HG03354 (cell line): ENCODE data around the gene EDNRA.

Source experiments
- ATAC-seq: cut with Tn5 transposase; IDR thresholded peaks from one replicate; pipeline ENCODE4 v1.9.1; 2021; ENCODE audit warnings: mild to moderate bottlenecking; ENCODE audit not compliant: unreplicated experiment, poor library complexity, severe bottlenecking

EDNRA gene

DNA sequence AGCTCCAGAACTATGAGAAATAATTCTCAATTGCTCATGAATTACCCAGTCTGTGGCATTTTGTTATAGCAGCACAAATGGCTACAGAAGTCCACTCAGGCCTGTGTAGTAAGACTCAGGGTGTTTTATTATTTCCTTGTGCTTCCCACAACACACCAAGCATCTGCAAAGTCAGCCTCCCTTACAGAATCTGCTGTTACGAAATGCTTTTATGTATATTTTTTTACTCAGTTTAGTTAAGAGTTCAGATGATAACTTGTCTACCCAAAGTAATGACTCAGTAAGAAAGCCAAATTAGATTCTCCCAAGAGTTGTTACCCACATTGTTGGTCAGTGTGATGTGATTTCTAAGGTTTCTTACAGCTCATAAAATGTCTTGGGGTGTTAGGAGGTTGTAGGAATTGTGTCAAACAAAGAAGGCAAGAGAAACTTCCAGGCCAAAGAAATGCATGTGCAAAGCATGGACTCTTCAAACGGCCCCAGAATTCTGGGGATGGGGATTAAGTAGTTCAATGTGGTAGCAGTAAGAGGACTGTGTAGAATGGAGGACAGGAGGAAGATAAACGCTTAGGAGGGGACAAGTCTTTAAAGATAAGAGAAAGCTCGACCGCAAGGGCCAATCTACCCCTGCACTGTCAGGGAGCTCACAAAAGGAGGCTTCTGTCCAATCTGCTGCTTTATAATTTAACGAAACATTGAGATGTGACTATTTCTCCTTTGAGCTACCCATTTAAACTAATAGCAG, 100.9 kb downstream of the EDNRA start:
- no peak for ATAC-seq

DNA sequence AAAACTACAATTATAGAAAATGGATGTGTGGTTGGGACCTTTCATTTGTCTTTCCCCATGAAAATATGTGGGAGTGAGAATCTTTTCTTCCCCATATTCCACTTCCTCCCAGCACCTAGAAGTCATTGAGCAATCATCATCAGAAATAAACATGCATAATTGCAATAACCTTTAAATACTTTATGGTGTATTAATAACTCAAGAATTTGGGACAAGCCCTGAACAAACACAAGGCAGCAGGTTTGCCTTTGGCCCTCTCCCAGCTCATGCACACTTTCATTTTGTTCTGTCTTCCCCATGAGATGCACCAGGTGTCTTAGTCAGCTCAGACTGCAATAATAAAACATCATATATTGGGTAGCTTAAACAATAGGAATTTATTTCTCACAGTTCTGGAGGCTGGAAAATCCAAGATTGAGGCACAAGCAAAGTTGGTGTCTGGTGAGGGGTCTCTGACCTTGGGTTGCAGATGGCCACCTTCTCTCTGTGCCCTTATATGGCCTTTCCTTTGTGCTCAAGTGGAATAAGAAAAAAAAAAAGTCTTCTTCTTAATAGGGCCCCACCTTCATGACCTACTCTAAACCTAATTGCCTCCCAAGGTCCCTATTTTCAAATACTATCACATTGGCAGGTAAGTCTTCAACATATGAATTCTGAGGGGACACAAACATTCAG, 101.6 kb downstream of the EDNRA start:
- no peak for ATAC-seq

DNA sequence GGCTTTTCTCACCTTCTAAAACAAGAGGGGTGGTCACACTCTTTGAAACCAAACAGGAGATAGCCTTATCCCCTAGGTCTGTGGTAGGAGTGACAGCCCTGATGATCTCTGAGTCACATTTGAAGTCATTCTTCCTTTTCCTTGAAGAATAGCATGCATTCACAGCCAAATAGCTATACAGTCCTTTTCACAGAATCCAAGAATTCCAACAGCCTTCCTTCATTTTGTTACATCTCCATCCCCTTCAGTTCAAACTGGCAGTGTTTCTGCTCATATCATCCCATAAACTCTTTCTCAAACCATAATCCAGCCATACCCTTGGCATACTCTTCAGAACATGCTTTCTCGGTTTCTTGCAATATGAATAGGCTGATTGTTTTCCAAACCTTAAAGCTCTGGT, 103.0 kb downstream of the EDNRA start:
- no peak for ATAC-seq

DNA sequence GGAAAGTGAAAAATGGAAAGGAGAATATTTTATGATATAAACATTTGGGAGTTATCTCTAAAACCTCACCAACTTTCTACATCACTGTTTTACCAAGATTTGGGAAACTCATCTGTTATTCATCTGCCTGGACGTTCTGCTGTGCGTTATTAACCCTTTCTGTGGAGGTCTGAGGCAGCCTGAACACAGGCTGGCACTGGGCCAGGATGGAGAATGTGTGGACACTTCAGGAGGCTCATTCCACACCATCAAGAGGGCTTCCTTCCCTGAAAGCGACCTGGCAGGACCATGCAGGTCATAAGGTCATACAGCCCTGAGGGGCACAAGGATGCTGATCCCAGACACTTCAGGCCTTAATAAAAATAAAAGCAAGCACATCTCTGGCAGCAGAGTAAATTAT, 105.1 kb downstream of the EDNRA start:
- no peak for ATAC-seq

DNA sequence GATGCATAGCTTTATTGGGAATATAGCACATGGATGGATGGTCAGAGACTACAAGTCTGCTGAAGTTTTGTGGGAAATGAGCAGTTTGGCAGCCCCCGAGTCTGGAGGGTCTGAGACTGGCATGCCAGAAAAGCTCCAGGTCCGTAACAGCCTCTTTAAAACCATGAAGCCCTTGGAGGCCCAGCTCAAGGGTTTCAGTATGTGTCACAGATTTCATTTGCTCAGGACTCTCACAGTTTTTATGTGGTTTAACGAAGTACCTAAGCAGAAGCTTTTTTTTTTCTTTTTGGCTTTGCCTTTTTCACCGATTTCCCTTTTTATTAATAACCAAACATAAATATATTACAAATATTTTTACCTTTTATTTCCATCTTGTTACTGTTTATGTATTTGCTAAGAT, 105.7 kb downstream of the EDNRA start:
- ATAC-seq = no peak

DNA sequence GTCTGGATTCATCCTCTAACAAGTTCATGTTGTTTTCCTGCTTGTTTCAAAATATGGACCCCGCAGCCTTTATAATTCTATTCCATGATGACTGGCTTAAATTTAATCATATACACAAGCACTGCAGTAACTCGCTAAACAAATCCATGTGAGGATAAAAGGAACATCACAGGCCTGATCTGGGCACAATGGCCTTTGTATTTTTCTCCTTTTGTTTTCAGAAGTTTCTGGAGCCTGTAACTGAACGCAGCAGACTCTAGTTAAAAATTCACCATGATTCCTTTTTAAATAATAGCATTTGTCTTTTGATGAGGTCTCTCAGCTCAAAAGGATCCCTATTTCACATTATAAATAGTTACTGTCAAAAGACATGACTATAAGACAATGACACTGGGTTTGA, 106.1 kb downstream of the EDNRA start:
- ATAC-seq = no peak

DNA sequence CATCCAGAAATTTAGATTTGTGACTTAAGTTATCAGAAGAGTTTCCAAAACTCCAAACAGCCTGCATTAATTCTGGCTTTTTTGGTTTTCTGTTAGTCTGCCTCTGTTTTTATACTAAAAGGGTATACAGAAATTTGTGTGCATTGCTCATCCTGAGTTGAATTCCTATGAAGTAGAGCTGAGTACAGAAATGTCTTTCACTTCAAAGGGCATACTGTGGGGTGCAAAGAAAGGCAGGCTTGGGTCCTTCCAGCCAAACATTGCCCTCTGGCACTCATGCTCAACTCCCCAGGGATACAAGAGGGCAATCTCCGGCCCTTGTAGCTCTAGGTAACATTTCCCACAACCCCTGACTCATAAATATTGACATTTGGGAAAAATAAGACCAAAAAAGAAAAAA, 108.7 kb downstream of the EDNRA start:
- no peak for ATAC-seq

DNA sequence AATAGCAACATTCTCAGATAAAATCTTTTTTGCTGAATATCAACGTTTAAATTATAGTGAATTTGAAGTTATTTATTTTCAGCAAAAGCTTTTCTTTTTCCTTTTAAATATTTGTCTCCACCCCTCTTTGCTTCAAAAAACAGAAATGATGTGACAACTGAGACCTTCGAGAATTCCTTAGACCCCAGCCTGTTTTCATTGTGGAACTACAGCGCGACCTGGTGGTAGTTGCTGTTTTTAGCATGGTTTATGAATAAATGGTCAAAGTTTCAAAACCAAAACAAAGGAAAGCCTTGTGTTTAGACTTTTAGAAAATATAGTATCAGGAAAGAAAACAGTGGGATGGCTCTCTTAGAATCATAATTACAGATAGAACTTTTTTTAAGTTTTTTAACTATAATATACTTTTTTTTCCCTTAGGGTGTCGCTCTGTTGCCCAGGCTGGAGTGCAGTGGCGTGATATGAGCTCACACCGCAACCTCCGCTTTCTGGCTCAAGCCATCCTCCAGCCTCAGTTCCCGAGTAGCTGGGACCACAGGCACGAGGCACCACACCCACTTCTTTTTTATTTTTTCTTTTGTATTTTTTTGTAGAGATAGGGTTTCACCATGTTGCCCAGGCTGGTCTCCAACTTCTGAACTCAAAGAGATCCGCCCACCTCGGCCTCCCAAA, 109.5 kb downstream of the EDNRA start:
- peak; percentile 73 for ATAC-seq

DNA sequence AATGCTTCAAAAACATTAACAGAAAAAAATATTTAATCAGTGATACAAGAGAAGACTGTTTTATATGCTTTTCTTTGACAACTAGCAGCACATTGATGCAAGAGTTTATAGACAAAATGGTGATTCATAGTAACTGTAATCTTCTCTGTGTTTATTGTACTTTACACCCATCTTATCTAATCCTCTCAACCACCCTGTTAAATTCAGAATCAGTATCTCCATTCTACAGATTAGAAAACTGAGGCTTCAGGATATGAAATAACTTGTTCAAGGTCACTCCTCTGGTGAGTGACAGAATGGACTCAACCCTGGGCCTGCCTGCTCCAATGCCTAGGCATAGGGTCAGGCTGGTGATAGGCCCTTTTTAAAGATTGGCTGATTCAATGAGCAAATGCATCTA, 110.2 kb downstream of the EDNRA start:
- ATAC-seq = no peak

DNA sequence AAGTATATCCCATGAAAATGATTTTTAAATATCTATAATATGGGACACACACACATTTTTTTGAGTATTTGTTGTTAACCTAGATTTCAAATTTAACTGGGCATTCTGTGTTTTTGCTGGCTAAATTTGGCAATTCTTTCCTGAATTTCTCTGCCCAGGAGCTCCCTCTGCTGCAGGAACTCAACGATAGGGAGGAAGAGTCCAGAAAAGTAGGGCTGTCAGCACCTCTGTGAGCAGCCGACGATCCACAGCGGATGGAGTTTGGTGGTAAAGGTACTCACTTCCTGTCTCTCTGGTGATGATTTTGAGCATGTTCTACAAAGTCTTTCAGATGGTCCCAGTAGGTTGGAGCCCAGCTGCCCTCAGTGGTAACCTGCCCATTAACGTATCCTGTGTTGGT, 113.2 kb downstream of the EDNRA start:
- ATAC-seq = no peak
